Smooth muscle cell (in vitro differentiated cells): ENCODE measurements around the gene AGFG2. TPM values are rescaled to one million over a fixed set of nuclear protein-coding genes. Genes with fewer than 3 reads are reported as not detected.
A peak's percentile ranks its signal among the peaks of the same experiment; 100 is the strongest.

Experiments used
- DNase-seq: peaks from one replicate; lab custom pipeline; 2025; ENCODE audit not compliant: unreplicated experiment; lab: John Stamatoyannopoulos, UW
- H2AFZ ChIP-seq: fragments of 200-600 bp; sonication (generic); 2 replicates; pipeline ENCODE4 v1.6.0; 2016; ENCODE audit warnings: antibody characterized with exemption, low read depth, mild to moderate bottlenecking
- H3F3A ChIP-seq: fragments of 200-600 bp; sonication (generic); 2 replicates; pipeline ENCODE4 v1.6.0; 2017; ENCODE audit warnings: antibody characterized with exemption, low read depth
- H3K27ac ChIP-seq: fragments of 200-600 bp; sonication (generic); 2 replicates; pipeline ENCODE4 v1.5.1; 2016; ENCODE audit warnings: low read depth, mild to moderate bottlenecking
- H3K27me3 ChIP-seq: fragments of 200-600 bp; sonication (generic); 2 replicates; pipeline ENCODE4 v1.6.1; 2016; ENCODE audit warnings: low read depth, mild to moderate bottlenecking
- H3K36me3 ChIP-seq: fragments of 200-600 bp; sonication (generic); 2 replicates; pipeline ENCODE4 v1.5.1; 2016; ENCODE audit warnings: low read depth
- H3K4me1 ChIP-seq: fragments of 200-600 bp; sonication (generic); 2 replicates; pipeline ENCODE4 v1.5.1; 2016; ENCODE audit warnings: low read depth
- H3K4me2 ChIP-seq: fragments of 200-600 bp; sonication (generic); 2 replicates; pipeline ENCODE4 v1.6.0; 2016; ENCODE audit warnings: mild to moderate bottlenecking
- H3K4me3 ChIP-seq: fragments of 200-600 bp; sonication (generic); 2 replicates; pipeline ENCODE4 v1.5.1; 2016; ENCODE audit warnings: mild to moderate bottlenecking
- H3K79me2 ChIP-seq: fragments of 200-600 bp; sonication (generic); 2 replicates; pipeline ENCODE4 v1.6.0; 2016; ENCODE audit warnings: low read depth, mild to moderate bottlenecking
- H3K9ac ChIP-seq: fragments of 200-600 bp; sonication (generic); 2 replicates; pipeline ENCODE4 v1.6.0; 2016; ENCODE audit warnings: low read depth
- H3K9me3 ChIP-seq: fragments of 200-600 bp; sonication (generic); replicated peaks from 2 replicates; pipeline ENCODE4 v1.5.1; 2016; ENCODE audit warnings: low read depth
- H4K20me1 ChIP-seq: fragments of 200-600 bp; sonication (generic); 2 replicates; pipeline ENCODE4 v1.6.0; 2016; ENCODE audit warnings: low read depth
- WGBS: methylation state at CpG from one replicate; pipeline ENCODE4 v1.1.7; 2016; ENCODE audit warnings: low lambda C conversion rate; 5-methylcytosine and 5-hydroxymethylcytosine counted together
- polyA plus RNA-seq: library from polyadenylated mRNA; unstranded; fragments of >200 nt; fragmentation: Nextera tagmentation; extraction: Ambion mirVana; gene quantifications from 2 replicates; pipeline ENCODE4 v1.2.1, GENCODE V29; 2016
- total RNA-seq: library from RNA; depleted of rRNA; stranded (reverse); fragments of >200 nt; gene quantifications from 2 replicates; pipeline ENCODE4 v1.2.3, GENCODE V29; 2014
- TF ChIP-seq, protein P1 (sequence below): fragments of 200-600 bp; sonication (generic); IDR thresholded peaks from 2 replicates; pipeline ENCODE4 v1.5.1; 2017; ENCODE audit warnings: borderline replicate concordance, mild to moderate bottlenecking, antibody characterized with exemption; ENCODE audit not compliant: insufficient read depth, poor library complexity, severe bottlenecking

Gene AGFG2
- total and polyA plus RNA-seq, 2 experiments from 2014 or later, result 2.7 to 8.4 TPM

DNA sequence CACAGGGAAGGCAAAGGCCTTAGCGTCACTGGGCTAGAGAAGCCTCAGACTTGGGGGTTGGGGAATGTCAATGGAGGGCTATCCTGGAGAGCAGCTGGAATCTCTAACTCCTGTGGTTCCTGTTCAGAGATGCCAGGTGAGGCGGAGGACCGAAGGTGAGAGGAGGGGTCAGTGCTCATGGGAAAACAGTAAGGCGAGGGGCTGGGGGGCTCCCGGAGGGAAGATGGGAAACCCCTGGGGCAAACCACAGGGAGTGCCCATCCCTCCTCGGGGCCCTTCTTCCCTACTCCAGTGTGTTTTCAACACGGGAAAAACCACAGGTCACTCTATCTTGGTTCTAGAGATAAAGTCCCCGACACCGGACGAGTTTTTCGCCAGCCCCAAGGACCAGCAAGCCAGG is 43.6 kb downstream of the AGFG2 start:
- TF ChIP-seq, protein P1, sequence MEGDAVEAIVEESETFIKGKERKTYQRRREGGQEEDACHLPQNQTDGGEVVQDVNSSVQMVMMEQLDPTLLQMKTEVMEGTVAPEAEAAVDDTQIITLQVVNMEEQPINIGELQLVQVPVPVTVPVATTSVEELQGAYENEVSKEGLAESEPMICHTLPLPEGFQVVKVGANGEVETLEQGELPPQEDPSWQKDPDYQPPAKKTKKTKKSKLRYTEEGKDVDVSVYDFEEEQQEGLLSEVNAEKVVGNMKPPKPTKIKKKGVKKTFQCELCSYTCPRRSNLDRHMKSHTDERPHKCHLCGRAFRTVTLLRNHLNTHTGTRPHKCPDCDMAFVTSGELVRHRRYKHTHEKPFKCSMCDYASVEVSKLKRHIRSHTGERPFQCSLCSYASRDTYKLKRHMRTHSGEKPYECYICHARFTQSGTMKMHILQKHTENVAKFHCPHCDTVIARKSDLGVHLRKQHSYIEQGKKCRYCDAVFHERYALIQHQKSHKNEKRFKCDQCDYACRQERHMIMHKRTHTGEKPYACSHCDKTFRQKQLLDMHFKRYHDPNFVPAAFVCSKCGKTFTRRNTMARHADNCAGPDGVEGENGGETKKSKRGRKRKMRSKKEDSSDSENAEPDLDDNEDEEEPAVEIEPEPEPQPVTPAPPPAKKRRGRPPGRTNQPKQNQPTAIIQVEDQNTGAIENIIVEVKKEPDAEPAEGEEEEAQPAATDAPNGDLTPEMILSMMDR, result no peak
- peak overlapping the region; percentile 83 for H3K4me2 ChIP-seq
- H3K27me3 ChIP-seq, result no peaks in the 10 kb centered on the region
- H3K9me3 ChIP-seq, result no peaks in the 10 kb centered on the region
- no peak overlapping the region for H2AFZ ChIP-seq
- peaks cover 13% of the 10 kb centered on the region for H3K79me2 ChIP-seq
- H3K27ac ChIP-seq, result peak overlapping the region; percentile 83
- H3K4me3 ChIP-seq, result no peak overlapping the region
- H3K9ac ChIP-seq, result no peak overlapping the region
- H3K4me1 ChIP-seq, result peaks cover 16% of the 10 kb centered on the region
- peaks cover 41% of the 10 kb centered on the region for H4K20me1 ChIP-seq
- H3K36me3 ChIP-seq, result peaks cover 6% of the 10 kb centered on the region
- 70% methylated on average over 8 of the region's 11 CpGs for WGBS
- H3F3A ChIP-seq, result peaks cover 11% of the 10 kb centered on the region
- no peak for DNase-seq

DNA sequence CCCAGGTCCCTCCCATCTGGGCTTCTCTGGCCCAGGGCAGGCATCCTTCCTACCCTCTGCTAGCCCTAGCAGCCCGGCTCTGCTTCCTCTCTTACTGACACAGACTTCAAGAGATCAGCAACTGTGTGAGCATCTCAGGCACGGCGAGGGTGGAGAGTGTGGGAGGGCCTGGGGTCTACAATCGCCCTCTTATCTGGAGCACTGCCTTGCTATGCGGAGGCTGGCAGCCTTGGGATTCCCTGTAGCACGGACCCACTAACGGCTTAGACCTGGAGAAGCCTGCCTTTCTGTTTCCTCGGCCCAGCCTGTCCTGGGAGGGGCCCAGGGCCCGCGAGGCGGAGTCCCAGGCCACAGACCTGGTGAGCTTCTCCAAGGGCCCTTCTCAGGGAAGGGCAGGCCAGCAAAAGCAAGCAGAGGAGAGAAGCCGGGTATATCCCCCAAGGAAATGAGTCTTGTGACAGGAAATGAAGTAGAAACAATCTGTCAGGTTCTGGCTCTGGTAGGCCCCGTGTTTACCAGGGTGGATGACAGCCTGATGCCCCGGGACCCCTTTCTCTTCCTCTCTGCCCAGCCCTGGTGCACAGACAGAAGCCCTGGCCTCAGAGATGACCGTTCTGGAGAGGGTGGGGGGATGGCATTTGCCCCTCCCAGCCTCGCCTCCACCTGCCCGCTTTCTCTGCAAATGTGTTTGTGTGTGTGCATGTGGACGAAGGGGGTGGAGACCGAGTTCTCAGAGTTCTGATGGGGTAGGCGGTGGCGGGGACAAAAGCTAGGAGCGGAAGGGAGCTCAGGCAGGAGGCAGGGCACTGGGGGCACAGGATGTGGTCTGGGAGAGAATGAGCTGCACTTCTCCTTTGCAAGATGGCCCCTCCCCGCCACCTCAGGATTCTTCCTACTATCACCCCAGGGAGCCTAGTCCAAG is 44.4 kb downstream of the AGFG2 start:
- DNase-seq, result peak; percentile 12
- Histone ChIP-seq H3K27ac (peak overlapping the region; percentile 83), H3K4me2 (peak overlapping the region; percentile 83), H3K27me3 (no peaks in the 10 kb centered on the region), H4K20me1 (peaks cover 41% of the 10 kb centered on the region), H3K4me1 (peaks cover 16% of the 10 kb centered on the region), H3K79me2 (peaks cover 13% of the 10 kb centered on the region), H3K9me3 (no peaks in the 10 kb centered on the region), H3F3A (peaks cover 11% of the 10 kb centered on the region), H2AFZ (no peak overlapping the region), H3K36me3 (peaks cover 6% of the 10 kb centered on the region), H3K9ac (no peak overlapping the region), H3K4me3 (peak overlapping the region; percentile 75)
- 43% methylated on average over 23 of the region's 23 CpGs for WGBS
- TF ChIP-seq, protein P1, result no peak

DNA sequence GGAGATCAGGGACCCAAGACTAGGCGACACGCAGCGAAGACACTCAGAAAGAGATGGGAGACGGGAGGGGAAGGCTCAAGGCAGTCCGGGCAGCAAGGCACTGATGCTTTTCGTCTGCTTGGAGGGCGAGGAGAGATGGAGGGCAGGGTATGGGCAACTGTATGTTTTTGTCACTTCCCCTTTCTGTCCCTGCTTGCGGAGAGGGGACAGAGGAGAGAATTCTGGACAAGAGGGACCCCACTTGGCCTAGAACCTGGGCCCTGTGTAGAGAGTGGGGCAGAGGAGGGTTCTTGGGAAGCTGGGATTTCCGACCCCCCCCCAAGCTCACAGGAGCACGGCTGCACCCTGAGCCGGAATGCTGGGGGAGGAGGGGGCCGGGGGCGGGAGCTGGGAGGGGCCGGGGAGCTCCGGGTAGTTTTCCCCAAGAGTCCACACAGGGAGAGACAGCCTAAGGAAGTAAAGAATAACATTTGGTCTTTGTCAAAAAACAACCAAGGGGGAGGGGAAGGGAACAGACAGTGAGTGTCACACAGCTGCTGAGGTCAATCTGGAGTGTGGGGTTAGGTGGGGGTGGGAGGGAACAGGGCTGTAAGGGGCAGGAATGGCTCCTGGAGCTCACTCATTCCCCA is 45.2 kb downstream of the AGFG2 start:
- H3K27ac ChIP-seq, result peak overlapping the region; percentile 83
- peaks cover 41% of the 10 kb centered on the region for H4K20me1 ChIP-seq
- no peak overlapping the region for H2AFZ ChIP-seq
- no peak for DNase-seq
- H3K27me3 ChIP-seq, result no peaks in the 10 kb centered on the region
- peaks cover 11% of the 10 kb centered on the region for H3F3A ChIP-seq
- WGBS, result 54% methylated on average over 11 of the region's 15 CpGs
- H3K9me3 ChIP-seq, result no peaks in the 10 kb centered on the region
- H3K79me2 ChIP-seq, result peaks cover 13% of the 10 kb centered on the region
- peak overlapping the region; percentile 83 for H3K4me2 ChIP-seq
- H3K4me1 ChIP-seq, result peaks cover 16% of the 10 kb centered on the region
- H3K9ac ChIP-seq, result no peak overlapping the region
- peak overlapping the region; percentile 75 for H3K4me3 ChIP-seq
- TF ChIP-seq, protein P1, result no peak
- H3K36me3 ChIP-seq, result peaks cover 6% of the 10 kb centered on the region
